ENCODE results near the gene LEFTY2. TPM values are rescaled to one million over a fixed set of nuclear protein-coding genes. Genes with fewer than 3 reads are reported as not detected.

The LEFTY2 gene
- total and polyA plus RNA-seq, 4 donors = 0.11 to 0.52 (median 0.35) TPM

DNA sequence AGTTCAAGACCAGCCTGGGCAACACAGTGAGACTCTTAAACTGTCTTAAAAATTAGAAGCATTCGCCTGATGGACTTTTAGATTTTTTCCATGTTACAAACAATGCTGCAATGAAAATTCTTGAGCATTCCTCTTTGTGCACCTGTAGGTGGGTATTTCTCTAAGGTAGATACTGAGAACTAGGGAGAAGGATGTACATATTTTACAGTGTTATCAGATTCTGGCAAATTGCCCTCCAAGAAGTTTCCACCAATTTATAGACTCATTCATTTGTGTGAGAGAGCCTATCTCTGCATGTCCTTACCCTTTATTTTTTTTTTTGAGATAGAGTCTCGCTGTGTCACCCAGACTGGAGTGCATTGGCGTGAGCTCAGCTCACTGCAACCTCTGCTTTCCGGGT, 12.3 kb upstream of the LEFTY2 start:
- Histone ChIP-seq H3K4me3 (no peak overlapping the region), H3K9ac (ENCODE audit: insufficient read depth in 1 of 2, low read length in 2 of 2) (no peak overlapping the region), H3K27ac (ENCODE audit: low read depth in 1 of 2, low read length in 1 of 2) (no peak overlapping the region), H3K27me3 (ENCODE audit: control insufficient read depth in 3 of 3, insufficient read depth in 3 of 3, low read length in 2 of 3) (no peaks in the 10 kb centered on the region), H3K4me1 (ENCODE audit: control insufficient read depth in 5 of 5, insufficient read depth in 5 of 5, low read length in 5 of 5) (no peaks in the 10 kb centered on the region), H3K36me3 (ENCODE audit: control insufficient read depth in 4 of 4, insufficient read depth in 4 of 4, low read length in 4 of 4) (no peaks in the 10 kb centered on the region), H3K9me3 (ENCODE audit: control insufficient read depth in 4 of 4, insufficient read depth in 3 of 4, low read length in 3 of 4) (peaks cover 0 to 2% (median 0%) of the 10 kb centered on the region in 4 donors)
- WGBS, 2 donors = 90 to 95% methylated on average over 4 of the region's 4 CpGs
- ATAC-seq (ENCODE audit: insufficient read depth, low FRiP score) (no peak), DNase-seq (no peak)
- TF ChIP-seq CTCF (IDR thresholded peaks at IDR 0.05; ENCODE audit: control extremely low read depth, extremely low read depth) = no peak

- no peak overlapping the region for H3K9ac ChIP-seq (ENCODE audit: insufficient read depth in 1 of 2, low read length in 2 of 2)
- no peak overlapping the region for H3K27ac ChIP-seq (ENCODE audit: low read depth in 1 of 2, low read length in 1 of 2)
- DNase-seq (no peak), ATAC-seq (ENCODE audit: insufficient read depth, low FRiP score) (no peak)
- no peaks in the 10 kb centered on the region for H3K27me3 ChIP-seq (ENCODE audit: control insufficient read depth in 3 of 3, insufficient read depth in 3 of 3, low read length in 2 of 3)
- 35 to 57% methylated on average over 9 of the region's 9 CpGs for WGBS, 2 donors
- H3K36me3 ChIP-seq (ENCODE audit: control insufficient read depth in 4 of 4, insufficient read depth in 4 of 4, low read length in 4 of 4) = no peaks in the 10 kb centered on the region
- H3K4me3 ChIP-seq = no peak overlapping the region
- no peak for TF ChIP-seq CTCF (IDR thresholded peaks at IDR 0.05; ENCODE audit: control extremely low read depth, extremely low read depth)
- H3K9me3 ChIP-seq (ENCODE audit: control insufficient read depth in 4 of 4, insufficient read depth in 3 of 4, low read length in 3 of 4) = peaks cover 0 to 2% (median 0%) of the 10 kb centered on the region in 4 donors
- no peaks in the 10 kb centered on the region for H3K4me1 ChIP-seq (ENCODE audit: control insufficient read depth in 5 of 5, insufficient read depth in 5 of 5, low read length in 5 of 5)
These were observed 10.0 kb upstream of the LEFTY2 start for GRCh38 chr1:225950905-225951497.

DNA sequence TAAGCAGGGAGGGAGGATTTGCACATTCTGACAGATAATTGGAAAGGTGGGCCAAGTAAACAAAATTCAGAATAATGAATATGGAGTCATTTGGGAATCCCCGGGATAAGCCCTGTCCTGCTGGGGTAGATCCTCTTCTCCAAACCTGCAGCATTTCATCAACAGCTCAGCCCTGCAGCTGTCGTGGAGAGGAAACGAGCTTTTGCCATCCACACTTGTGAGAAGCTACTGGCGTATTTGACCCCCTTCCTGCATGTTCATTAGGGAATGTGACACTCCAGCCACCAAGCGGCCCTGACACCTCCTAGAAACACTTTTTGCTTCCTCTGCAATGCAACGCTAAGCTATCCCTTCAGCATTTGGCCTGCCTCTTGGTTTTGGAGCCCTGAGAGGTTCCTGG, 8.0 kb upstream of the LEFTY2 start:
- ATAC-seq (ENCODE audit: insufficient read depth, low FRiP score) = no peak
- no peak for DNase-seq
- Histone ChIP-seq H3K9me3 (ENCODE audit: control insufficient read depth in 4 of 4, insufficient read depth in 3 of 4, low read length in 3 of 4) (peaks cover 0 to 2% (median 0%) of the 10 kb centered on the region in 4 donors), H3K4me3 (no peak overlapping the region), H3K27ac (ENCODE audit: low read depth in 1 of 2, low read length in 1 of 2) (no peak overlapping the region), H3K9ac (ENCODE audit: insufficient read depth in 1 of 2, low read length in 2 of 2) (no peak overlapping the region), H3K27me3 (ENCODE audit: control insufficient read depth in 3 of 3, insufficient read depth in 3 of 3, low read length in 2 of 3) (no peaks in the 10 kb centered on the region), H3K4me1 (ENCODE audit: control insufficient read depth in 5 of 5, insufficient read depth in 5 of 5, low read length in 5 of 5) (no peaks in the 10 kb centered on the region), H3K36me3 (ENCODE audit: control insufficient read depth in 4 of 4, insufficient read depth in 4 of 4, low read length in 4 of 4) (no peaks in the 10 kb centered on the region)
- 50 to 52% methylated on average over 6 of the region's 6 CpGs for WGBS, 2 donors
- no peak for TF ChIP-seq CTCF (IDR thresholded peaks at IDR 0.05; ENCODE audit: control extremely low read depth, extremely low read depth)

DNA sequence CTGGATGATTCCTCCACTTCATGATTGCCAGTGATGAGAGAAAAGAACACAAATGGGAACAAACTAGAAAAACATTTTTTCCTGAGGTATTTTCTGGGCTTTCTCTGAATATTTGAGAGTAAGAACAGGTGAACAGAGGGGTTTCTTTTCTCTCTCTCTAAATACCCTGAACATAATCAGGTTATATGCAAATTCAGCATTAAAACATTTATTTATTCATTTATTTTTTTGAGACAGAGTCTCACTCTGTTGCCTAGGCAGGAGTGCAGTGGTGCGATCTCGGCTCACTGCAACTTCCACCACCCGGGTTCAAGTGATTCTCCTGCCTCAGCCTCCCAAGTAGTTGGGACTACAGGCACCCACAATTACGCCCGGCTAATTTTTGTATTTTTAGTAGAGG, 5.8 kb upstream of the LEFTY2 start:
- Histone ChIP-seq H3K9me3 (ENCODE audit: control insufficient read depth in 4 of 4, insufficient read depth in 3 of 4, low read length in 3 of 4) (peaks cover 0 to 2% (median 0%) of the 10 kb centered on the region in 4 donors), H3K9ac (ENCODE audit: insufficient read depth in 1 of 2, low read length in 2 of 2) (no peak overlapping the region), H3K36me3 (ENCODE audit: control insufficient read depth in 4 of 4, insufficient read depth in 4 of 4, low read length in 4 of 4) (no peaks in the 10 kb centered on the region), H3K27ac (ENCODE audit: low read depth in 1 of 2, low read length in 1 of 2) (no peak overlapping the region), H3K4me3 (no peak overlapping the region), H3K4me1 (ENCODE audit: control insufficient read depth in 5 of 5, insufficient read depth in 5 of 5, low read length in 5 of 5) (peaks cover 0 to 3% (median 1%) of the 10 kb centered on the region in 5 donors), H3K27me3 (ENCODE audit: control insufficient read depth in 3 of 3, insufficient read depth in 3 of 3, low read length in 2 of 3) (no peaks in the 10 kb centered on the region)
- DNase-seq = no peak
- WGBS, 2 donors = 95 to 96% methylated on average over 5 of the region's 5 CpGs
- no peak for ATAC-seq (ENCODE audit: insufficient read depth, low FRiP score)
- TF ChIP-seq CTCF (IDR thresholded peaks at IDR 0.05; ENCODE audit: control extremely low read depth, extremely low read depth) = no peak

Measured in lung (tissue), 12 donors.